ENCODE measurements around the gene HMG20A.

GRCh38 chr15:77457191-77457904, 36.7 kb downstream of the HMG20A start:
- TF ChIP-seq CTCF (IDR thresholded peaks at IDR 0.05) (no peak), POLR2AphosphoS5 (IDR thresholded peaks at IDR 0.05; ENCODE audit: low read depth, low read length) (no peak), SIN3A (IDR thresholded peaks at IDR 0.05; ENCODE audit: borderline replicate concordance, insufficient read depth, low read depth, low read length) (no peak), REST (IDR thresholded peaks at IDR 0.05; ENCODE audit: insufficient read depth in 1 of 2, low read depth in 2 of 2, low read length in 1 of 2) (no peak), TCF7L2 (IDR thresholded peaks at IDR 0.05; ENCODE audit: low read depth, low read length) (no peak)

Measured in Panc1 (cell line).